CD14-positive monocyte (primary cell): Measurements from ENCODE around the gene LHFPL3. TPM values are rescaled to one million over a fixed set of nuclear protein-coding genes. Genes with fewer than 3 reads are reported as not detected.

Experiments used
- DNase-seq, 3 donors: peaks; one replicate each; pipeline ENCODE4 v3.0.0-alpha.2; 2011 to 2022
- H2AFZ ChIP-seq: 2 replicates; pipeline ENCODE4 v1.6.0; 2012; ENCODE audit warnings: mild to moderate bottlenecking, low read depth, low read length, inconsistent platforms; ENCODE audit not compliant: insufficient read depth, poor library complexity, severe bottlenecking
- H3K27ac ChIP-seq, 2 donors: 1 replicate in 1 of 2; 2 replicates in 1 of 2; pipeline ENCODE4 v1.5.1; 2012 to 2013; ENCODE audit warnings: low read length in 2 of 2, control low read depth in 1 of 2, inconsistent platforms in 1 of 2, low read depth in 1 of 2, mild to moderate bottlenecking in 1 of 2
- H3K27me3 ChIP-seq, 2 donors: one replicate each; pipeline versions ENCODE4 v1.6.0 to v1.6.1; 2011 to 2013; ENCODE audit warnings: low read length in 2 of 2; ENCODE audit not compliant: control insufficient read depth in 2 of 2, insufficient read depth in 2 of 2
- H3K36me3 ChIP-seq, 2 donors: replicated peaks in 1 of 2; 1 replicate in 1 of 2; 2 replicates in 1 of 2; pipeline versions ENCODE4 v1.5.1 to v1.6.1; 2012 to 2013; ENCODE audit warnings: low read length in 2 of 2, control low read depth in 1 of 2, inconsistent platforms in 1 of 2, mild to moderate bottlenecking in 1 of 2; ENCODE audit not compliant: insufficient read depth in 2 of 2, control insufficient read depth in 1 of 2
- H3K4me1 ChIP-seq, 2 donors: 1 replicate in 1 of 2; 2 replicates in 1 of 2; pipeline versions ENCODE4 v1.5.1 to v1.6.1; 2012 to 2013; ENCODE audit warnings: low read length in 2 of 2, control low read depth in 1 of 2, inconsistent platforms in 1 of 2, mild to moderate bottlenecking in 1 of 2, moderate library complexity in 1 of 2; ENCODE audit not compliant: insufficient read depth in 2 of 2, control insufficient read depth in 1 of 2
- H3K4me2 ChIP-seq: replicated peaks from 2 replicates; pipeline ENCODE3; 2012; ENCODE audit warnings: low read length, moderate library complexity, mild to moderate bottlenecking; ENCODE audit not compliant: poor library complexity, severe bottlenecking; ENCODE audit errors: extremely low read depth
- H3K4me3 ChIP-seq, 3 experiments: fragments of 200-600 bp in 1 of 3; sonication (generic) in 1 of 3; replicated peaks in 1 of 3; 1 replicate in 2 of 3; 2 replicates in 1 of 3; pipeline ENCODE4 v1.5.1; 2011 to 2013; ENCODE audit warnings: low read length in 3 of 3, mild to moderate bottlenecking in 3 of 3, control low read depth in 2 of 3, low read depth in 2 of 3, inconsistent platforms in 1 of 3, moderate library complexity in 1 of 3
- H3K79me2 ChIP-seq: 2 replicates; pipeline ENCODE4 v1.6.0; 2012; ENCODE audit warnings: mild to moderate bottlenecking, control low read depth, inconsistent platforms, low read length, moderate library complexity; ENCODE audit not compliant: insufficient read depth
- H3K9ac ChIP-seq: 2 replicates; pipeline ENCODE4 v1.6.0; 2017; ENCODE audit warnings: low read length, mild to moderate bottlenecking; ENCODE audit not compliant: insufficient read depth, poor library complexity, severe bottlenecking
- H3K9me3 ChIP-seq, 2 donors: replicated peaks in 1 of 2; 1 replicate in 1 of 2; 2 replicates in 1 of 2; pipeline versions ENCODE4 v1.5.1 to v1.6.1; 2012 to 2013; ENCODE audit warnings: low read length in 2 of 2, control low read depth in 1 of 2; ENCODE audit not compliant: control insufficient read depth in 1 of 2, insufficient read depth in 1 of 2
- H4K20me1 ChIP-seq: 2 replicates; pipeline ENCODE4 v1.6.0; 2012; ENCODE audit warnings: mild to moderate bottlenecking, low read length, control low read depth, moderate library complexity; ENCODE audit not compliant: insufficient read depth
- H3K27ac Mint-ChIP-seq, 7 donors: one replicate each; pipeline ENCODE4 v1.8.0; 2020; ENCODE audit warnings: mild to moderate bottlenecking in 7 of 7, mixed read lengths in 7 of 7, moderate library complexity in 6 of 7, inconsistent platforms in 2 of 7
- H3K27me3 Mint-ChIP-seq, 3 donors: one replicate each; pipeline ENCODE4 v1.8.0; 2021 to 2022; ENCODE audit warnings: low read depth in 3 of 3, mild to moderate bottlenecking in 3 of 3, mixed read lengths in 3 of 3, moderate library complexity in 3 of 3, inconsistent platforms in 1 of 3
- H3K36me3 Mint-ChIP-seq, 2 donors: one replicate each; pipeline ENCODE4 v1.8.0; 2020; ENCODE audit warnings: mixed read lengths in 2 of 2, inconsistent platforms in 1 of 2, mild to moderate bottlenecking in 1 of 2
- H3K4me1 Mint-ChIP-seq: one replicate; pipeline ENCODE4 v1.8.0; 2020; ENCODE audit warnings: mild to moderate bottlenecking, mixed read lengths
- H3K4me3 Mint-ChIP-seq, 2 donors: one replicate each; pipeline ENCODE4 v1.8.0; 2020; ENCODE audit warnings: mild to moderate bottlenecking in 2 of 2, mixed read lengths in 2 of 2, moderate library complexity in 1 of 2
- H3K9me3 Mint-ChIP-seq, 7 donors: one replicate each; pipeline ENCODE4 v1.8.0; 2020 to 2022; ENCODE audit warnings: mixed read lengths in 7 of 7, mild to moderate bottlenecking in 6 of 7, moderate library complexity in 6 of 7, inconsistent platforms in 2 of 7
- CTCF ChIP-seq: fragments of 200-600 bp; IDR thresholded peaks from one replicate; pipeline ENCODE4 v1.8.0; 2022; ENCODE audit warnings: antibody characterized with exemption, mild to moderate bottlenecking
- WGBS: methylation state at CpG from one replicate; pipeline ENCODE4 v1.1.5; 2013; ENCODE audit warnings: missing lambda C conversion rate; ENCODE audit not compliant: insufficient coverage; 5-methylcytosine and 5-hydroxymethylcytosine counted together
- intact Hi-C, 2 donors: fragments of 100-400 bp; cut with micrococcal nuclease; formaldehyde crosslinking; loops; one replicate each; pipeline versions ENCODE4 v1.15.0 to v1.15.1; 2023
- polyA plus RNA-seq, 3 donors: library from polyadenylated mRNA; depleted of rRNA in 1 of 3; unstranded in 2 of 3; stranded (reverse) in 1 of 3; fragments of 300-500 nt in 2 of 3; fragments of >200 nt in 1 of 3; fragmentation: Illumina TruSeq in 2 of 3; gene quantifications; 1 replicate in 2 of 3; 2 replicates in 1 of 3; pipeline ENCODE4 v1.2.3, GENCODE V29; 2012 to 2021

Gene LHFPL3
- polyA plus RNA-seq, 3 donors = not detected

- Histone ChIP-seq H3K27ac (no peak overlapping the region), H4K20me1 (no peaks in the 10 kb centered on the region), H3K79me2 (no peaks in the 10 kb centered on the region), H3K9me3 (no peaks in the 10 kb centered on the region), H3K36me3 (no peaks in the 10 kb centered on the region), H3K27me3 (no peaks in the 10 kb centered on the region), H3K4me2 (no peak overlapping the region), H3K4me3 (no peak overlapping the region), H3K4me1 (no peaks in the 10 kb centered on the region), H3K9ac (no peak overlapping the region), H2AFZ (no peak overlapping the region)
- no peak for TF ChIP-seq CTCF
- WGBS = 58% methylated on average over 2 of the region's 4 CpGs
- intact Hi-C loops = no loop called here
- H3K27me3 Mint-ChIP-seq = peaks cover 0 to 6% (median 6%) of the 10 kb centered on the region in 3 donors
- no peaks in the 10 kb centered on the region for H3K36me3 Mint-ChIP-seq
- no peak overlapping the region for H3K4me3 Mint-ChIP-seq
- H3K4me1 Mint-ChIP-seq = no peaks in the 10 kb centered on the region
- no peak overlapping the region for H3K27ac Mint-ChIP-seq
- no peak for DNase-seq
- H3K9me3 Mint-ChIP-seq = peaks cover 0 to 4% (median 1%) of the 10 kb centered on the region in 7 donors
Observed at GRCh38 chr7:104761892-104762291, 433.5 kb downstream of the LHFPL3 start.

GRCh38 chr7:104767113-104767512 lies 438.7 kb downstream of the LHFPL3 start:
- no peaks in the 10 kb centered on the region for H3K9me3 ChIP-seq
- H3K27me3 ChIP-seq = no peaks in the 10 kb centered on the region
- no peak for TF ChIP-seq CTCF
- Mint-ChIP-seq H3K4me3 (no peak overlapping the region), H3K27ac (no peak overlapping the region), H3K9me3 (peaks cover 0 to 5% (median 2%) of the 10 kb centered on the region in 7 donors), H3K4me1 (no peaks in the 10 kb centered on the region), H3K27me3 (peaks cover 7 to 8% (median 7%) of the 10 kb centered on the region in 3 donors), H3K36me3 (no peaks in the 10 kb centered on the region)
- no peaks in the 10 kb centered on the region for H3K79me2 ChIP-seq
- DNase-seq = no peak
- 39% methylated on average over 3 of the region's 4 CpGs for WGBS
- no peak overlapping the region for H3K27ac ChIP-seq
- intact Hi-C loops = no loop called here
- H3K9ac ChIP-seq = no peak overlapping the region
- no peaks in the 10 kb centered on the region for H3K36me3 ChIP-seq
- no peak overlapping the region for H3K4me3 ChIP-seq
- H3K4me2 ChIP-seq = no peak overlapping the region
- no peaks in the 10 kb centered on the region for H3K4me1 ChIP-seq
- H2AFZ ChIP-seq = no peak overlapping the region
- H4K20me1 ChIP-seq = no peaks in the 10 kb centered on the region
